Suppressor macrophage treated with lipopolysaccharide for 4 hours (primary cell): ENCODE results near the gene RAB40C.
A peak's percentile ranks its signal among the peaks of the same experiment; 100 is the strongest.

Experiments used
- DNase-seq: peaks from one replicate; pipeline ENCODE4 v3.0.0-alpha.2; 2020

RAB40C gene

DNA sequence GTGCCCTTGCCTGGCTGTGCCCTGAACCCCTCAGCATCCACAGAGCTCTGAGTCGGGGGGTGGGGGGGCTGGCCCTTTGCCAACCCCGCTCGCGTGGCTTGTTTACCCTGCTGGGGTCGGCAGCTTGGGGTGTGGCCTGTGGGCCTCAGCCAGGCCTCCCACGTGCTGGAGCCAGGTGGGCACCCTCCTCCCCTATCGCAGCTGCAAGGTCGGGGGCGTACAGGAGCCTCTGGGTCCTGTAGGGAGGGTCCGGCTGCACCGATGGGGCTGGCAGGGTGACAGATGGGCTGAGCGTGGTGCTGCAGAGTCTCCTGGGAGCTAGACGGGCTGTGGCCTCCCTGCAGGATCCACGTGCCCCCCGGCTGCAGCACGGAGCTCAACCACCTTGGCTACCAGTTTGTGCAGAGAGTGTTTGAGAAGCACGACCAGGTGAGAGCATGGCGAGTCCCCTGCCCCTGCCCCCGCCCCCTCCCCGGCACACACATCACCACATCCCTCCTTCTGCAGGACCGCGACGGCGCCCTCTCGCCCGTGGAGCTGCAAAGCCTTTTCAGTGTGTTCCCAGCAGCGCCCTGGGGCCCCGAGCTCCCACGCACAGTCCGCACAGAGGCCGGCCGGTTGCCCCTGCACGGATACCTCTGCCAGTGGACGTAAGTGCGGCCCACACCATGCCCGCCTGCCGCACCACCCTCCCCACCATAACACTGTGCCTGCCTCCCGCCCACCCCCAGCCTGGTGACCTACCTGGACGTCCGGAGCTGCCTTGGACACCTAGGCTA is 81.7 kb downstream of the RAB40C start:
- DNase-seq = no peak

DNA sequence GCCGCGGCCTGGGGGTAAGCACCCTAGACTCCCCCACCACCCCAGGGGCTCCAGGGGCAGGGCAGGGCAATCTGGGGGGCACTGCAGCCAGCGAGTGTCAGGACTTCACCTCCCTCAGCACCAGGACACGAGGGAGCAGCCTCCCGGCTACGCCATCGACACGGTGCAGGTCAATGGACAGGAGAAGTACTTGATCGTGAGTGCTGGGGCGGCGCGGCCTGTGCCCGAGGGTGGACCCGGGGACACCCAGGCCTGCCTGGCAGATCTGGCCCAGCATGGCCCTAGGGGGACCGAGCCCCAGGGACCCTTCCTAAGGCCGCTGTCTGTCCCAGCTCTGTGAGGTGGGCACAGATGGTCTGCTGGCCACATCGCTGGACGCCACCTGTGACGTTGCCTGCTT is 82.5 kb downstream of the RAB40C start:
- DNase-seq = no peak

GRCh38 chr16:672851-673250 is 83.0 kb downstream of the RAB40C start:
- no peak for DNase-seq

- DNase-seq = no peak
Measured at GRCh38 chr16:673399-673991, 83.6 kb downstream of the RAB40C start.

- DNase-seq = no peak
Measured at GRCh38 chr16:674214-674881, 84.5 kb downstream of the RAB40C start.

DNA sequence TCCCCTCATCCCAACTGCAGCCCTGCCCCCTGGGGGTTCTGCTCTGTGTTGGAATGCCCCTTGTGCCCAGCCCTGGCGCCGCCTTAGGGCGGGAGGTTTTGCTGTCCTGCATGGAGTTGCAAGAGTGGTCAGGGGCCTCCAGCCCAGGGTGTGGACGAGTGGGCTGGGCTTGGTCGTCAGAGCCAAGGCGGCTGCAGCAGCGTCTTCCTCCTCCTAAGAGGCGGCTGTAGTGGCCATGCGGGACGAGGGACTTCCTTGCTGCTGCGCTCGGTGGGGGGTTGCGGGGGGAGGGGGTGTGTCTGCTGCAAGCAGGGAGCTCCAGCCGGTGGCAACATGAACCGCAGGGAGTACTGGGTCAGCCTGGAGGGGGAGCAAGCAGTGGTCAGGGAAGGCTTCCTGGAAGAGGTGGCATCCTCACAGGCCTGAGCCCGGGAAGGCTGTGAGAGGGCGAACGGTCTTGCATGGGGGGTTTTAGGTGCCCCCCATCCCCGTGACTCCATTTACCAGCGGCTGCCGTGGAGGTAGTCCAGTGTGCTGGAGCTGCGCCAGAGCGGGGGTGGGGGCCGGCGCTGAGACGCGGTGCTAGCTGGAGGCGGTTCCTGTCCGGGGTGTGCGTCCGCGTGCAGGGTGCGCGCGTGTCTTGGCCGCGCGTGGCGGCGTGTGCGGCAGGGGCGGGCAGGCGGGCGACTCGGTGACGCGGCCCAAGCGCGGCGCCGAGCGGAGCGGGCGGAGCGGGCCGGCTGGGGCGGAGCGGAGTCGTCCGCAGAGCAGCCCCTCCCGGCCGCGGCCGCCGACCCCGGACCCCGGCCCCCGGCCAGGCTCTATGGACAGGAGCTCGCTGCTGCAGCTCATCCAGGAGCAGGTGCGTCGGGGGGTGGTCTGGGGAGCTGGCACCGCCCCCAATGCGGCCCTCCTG is 85.4 kb downstream of the RAB40C start, which contains the start of gene RHBDL1:
TSS of gene RHBDL1 (plus strand) at position 704 of the 916 bp plus-strand sequence. CDS start at position 824, 120 bp downstream.
- DNase-seq = peak; percentile 20

DNA sequence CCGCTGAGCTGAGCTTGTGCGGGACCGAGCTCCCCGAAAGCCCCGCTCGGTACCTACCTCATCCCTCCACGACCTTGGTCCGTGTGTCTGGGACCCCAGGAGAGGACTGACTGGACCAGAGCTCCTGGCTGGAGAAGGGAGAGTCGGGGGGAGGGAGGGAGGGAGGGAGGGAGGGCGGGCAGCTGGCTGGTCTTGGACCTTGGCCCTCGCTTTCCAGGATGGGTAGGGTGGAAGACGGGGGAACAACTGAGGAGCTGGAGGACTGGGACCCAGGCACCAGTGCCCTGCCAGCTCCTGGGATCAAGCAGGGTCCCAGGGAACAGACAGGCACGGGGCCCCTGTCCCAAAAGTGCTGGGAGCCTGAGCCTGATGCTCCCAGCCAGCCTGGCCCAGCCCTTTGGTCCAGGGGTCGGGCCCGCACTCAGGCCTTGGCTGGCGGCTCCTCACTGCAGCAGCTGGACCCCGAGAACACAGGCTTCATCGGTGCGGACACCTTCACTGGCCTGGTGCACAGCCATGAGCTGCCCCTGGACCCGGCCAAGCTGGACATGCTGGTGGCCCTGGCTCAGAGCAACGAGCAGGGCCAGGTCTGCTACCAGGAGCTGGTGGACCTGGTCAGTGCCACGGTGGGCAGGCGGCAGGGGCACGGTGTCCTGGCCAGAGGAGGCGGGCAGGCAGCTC is 86.2 kb downstream of the RAB40C start:
- DNase-seq = no peak

GRCh38 chr16:676565-676902 is 86.7 kb downstream of the RAB40C start:
- no peak for DNase-seq

DNA sequence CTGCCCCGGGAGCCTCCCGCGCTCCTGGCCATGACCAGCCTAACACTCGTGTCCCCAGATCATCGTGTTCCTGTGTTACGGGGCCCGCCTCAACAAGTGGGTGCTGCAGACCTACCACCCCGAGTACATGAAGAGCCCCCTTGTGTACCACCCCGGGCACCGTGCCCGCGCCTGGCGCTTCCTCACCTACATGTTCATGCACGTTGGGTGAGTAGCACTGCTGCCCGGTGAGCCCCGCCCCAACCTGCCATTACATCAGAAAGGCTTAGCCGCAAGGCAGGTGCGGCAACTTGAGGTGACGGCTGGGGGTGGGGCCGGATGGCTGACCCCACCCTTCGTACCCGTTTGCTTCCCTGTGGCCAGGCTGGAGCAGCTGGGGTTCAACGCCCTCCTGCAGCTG is 87.0 kb downstream of the RAB40C start:
- DNase-seq = no peak

DNA sequence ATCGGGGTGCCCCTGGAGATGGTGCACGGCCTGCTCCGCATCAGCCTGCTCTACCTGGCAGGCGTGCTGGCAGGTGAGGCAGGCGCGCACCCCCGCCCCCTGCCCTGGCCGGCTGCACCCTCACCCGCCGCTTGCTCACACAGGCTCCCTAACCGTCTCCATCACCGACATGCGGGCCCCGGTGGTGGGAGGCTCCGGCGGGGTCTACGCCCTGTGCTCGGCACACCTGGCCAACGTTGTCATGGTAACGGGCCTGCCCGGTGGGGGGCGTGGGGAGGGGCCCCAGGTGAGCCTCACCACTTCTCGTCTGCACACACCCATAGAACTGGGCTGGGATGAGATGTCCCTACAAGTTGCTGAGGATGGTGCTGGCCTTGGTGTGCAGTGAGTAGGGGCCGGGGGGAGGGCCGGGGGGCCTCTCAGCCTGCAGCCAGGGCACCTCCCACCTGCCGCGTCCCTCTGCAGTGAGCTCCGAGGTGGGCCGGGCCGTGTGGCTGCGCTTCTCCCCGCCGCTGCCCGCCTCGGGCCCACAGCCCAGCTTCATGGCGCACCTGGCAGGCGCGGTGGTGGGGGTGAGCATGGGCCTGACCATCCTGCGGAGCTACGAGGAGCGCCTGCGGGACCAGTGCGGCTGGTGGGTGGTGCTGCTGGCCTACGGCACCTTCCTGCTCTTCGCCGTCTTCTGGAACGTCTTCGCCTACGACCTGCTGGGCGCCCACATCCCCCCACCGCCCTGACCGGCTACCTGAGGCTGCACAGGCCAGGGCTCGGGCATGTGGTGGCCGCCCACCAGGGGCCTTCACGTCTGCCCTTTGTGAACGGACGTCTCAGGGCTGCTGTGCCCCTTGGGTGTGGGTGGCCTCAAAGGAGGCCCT is 87.7 kb downstream of the RAB40C start:
- DNase-seq = no peak

- DNase-seq = no peak
Measured at GRCh38 chr16:678209-678857, 88.5 kb downstream of the RAB40C start.
